Esophagus squamous epithelium (tissue), 4 donors: Measurements from ENCODE around the gene TMEM126A.

Source experiments
- POLR2A ChIP-seq, 4 donors: fragments of 450-650 bp; IDR thresholded peaks; one replicate each; pipeline ENCODE4 v1.6.1; 2017; ENCODE audit warnings: antibody characterized with exemption in 4 of 4, mild to moderate bottlenecking in 4 of 4, moderate library complexity in 3 of 4
- TF ChIP-seq, protein P1 (sequence below), 6 experiments: fragments of 450-650 bp in 4 of 6; fragments of 200-600 bp in 2 of 6; sonication (generic) in 2 of 6; IDR thresholded peaks; one replicate each; pipeline ENCODE4 v1.5.1; 2016 to 2019; ENCODE audit warnings: antibody characterized with exemption in 6 of 6, mild to moderate bottlenecking in 4 of 6, moderate library complexity in 4 of 6

DNA sequence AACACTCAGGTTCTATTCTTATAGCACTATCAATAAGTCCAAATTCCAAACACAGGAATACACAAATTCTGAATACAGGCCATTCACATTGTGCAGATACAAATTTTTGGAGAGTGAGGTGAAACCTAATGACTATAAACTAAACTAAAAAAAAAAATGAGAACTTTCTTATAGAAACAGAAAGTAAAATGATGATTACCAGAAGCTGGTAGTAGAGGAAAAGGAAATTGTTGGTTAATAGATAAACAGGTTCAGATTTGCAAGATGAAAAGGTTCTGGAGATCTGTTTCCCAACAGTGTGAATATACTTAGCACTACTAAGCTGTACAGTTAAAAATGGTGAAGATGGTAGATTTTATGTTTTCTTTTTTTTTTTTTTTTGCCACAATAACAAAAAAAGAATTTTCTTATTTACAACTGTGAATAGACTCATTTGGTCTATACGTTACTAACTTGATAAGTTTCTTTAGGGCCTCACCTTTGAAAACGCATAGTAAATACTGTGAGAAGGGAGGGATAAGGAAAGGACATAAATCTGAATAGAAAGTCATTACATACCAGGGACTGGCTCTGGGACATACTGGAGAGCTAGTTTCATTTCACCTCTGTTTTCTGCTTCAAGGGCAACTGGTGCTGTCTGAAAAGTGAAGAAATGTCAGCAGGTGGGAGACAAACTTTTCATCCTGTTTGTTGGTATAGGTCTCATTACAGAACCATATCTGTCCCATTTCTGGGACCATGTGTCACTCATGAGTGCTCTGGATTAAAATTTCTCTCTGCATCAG, 52.4 kb downstream of the TMEM126A start:
- TF ChIP-seq, protein P1, sequence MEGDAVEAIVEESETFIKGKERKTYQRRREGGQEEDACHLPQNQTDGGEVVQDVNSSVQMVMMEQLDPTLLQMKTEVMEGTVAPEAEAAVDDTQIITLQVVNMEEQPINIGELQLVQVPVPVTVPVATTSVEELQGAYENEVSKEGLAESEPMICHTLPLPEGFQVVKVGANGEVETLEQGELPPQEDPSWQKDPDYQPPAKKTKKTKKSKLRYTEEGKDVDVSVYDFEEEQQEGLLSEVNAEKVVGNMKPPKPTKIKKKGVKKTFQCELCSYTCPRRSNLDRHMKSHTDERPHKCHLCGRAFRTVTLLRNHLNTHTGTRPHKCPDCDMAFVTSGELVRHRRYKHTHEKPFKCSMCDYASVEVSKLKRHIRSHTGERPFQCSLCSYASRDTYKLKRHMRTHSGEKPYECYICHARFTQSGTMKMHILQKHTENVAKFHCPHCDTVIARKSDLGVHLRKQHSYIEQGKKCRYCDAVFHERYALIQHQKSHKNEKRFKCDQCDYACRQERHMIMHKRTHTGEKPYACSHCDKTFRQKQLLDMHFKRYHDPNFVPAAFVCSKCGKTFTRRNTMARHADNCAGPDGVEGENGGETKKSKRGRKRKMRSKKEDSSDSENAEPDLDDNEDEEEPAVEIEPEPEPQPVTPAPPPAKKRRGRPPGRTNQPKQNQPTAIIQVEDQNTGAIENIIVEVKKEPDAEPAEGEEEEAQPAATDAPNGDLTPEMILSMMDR (IDR thresholded peaks at IDR 0.05): no peak
- TF ChIP-seq POLR2A (IDR thresholded peaks at IDR 0.05): no peak
